HG03354 (cell line): ENCODE results near the gene TOMM22.

Experiments
- ATAC-seq: cut with Tn5 transposase; IDR thresholded peaks from one replicate; pipeline ENCODE4 v1.9.1; 2021; ENCODE audit warnings: mild to moderate bottlenecking; ENCODE audit not compliant: unreplicated experiment, poor library complexity, severe bottlenecking

Gene TOMM22

DNA sequence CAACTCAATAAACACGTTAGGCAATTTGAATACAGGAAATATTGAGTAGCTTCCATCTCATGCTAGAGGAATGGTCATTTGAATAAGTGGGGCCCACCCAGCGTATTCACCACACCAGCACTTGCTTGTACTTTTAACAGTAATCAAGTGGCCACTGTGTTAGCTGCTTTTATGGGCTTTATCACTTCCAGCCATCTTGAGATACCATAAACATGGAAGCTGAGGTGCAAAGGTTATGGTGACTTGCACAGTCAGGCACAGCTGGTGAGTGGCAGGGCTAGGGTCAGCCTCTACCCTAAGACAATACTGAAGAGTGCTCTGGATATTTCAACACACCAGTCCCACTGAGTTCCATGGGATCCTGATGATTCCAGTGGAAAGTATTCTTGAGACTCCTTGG, 12.3 kb downstream of the TOMM22 start:
- ATAC-seq, result no peak

GRCh38 chr22:38694940-38695339, 13.2 kb downstream of the TOMM22 start:
- ATAC-seq, result no peak

GRCh38 chr22:38696606-38697424, 15.1 kb downstream of the TOMM22 start:
- no peak for ATAC-seq

DNA sequence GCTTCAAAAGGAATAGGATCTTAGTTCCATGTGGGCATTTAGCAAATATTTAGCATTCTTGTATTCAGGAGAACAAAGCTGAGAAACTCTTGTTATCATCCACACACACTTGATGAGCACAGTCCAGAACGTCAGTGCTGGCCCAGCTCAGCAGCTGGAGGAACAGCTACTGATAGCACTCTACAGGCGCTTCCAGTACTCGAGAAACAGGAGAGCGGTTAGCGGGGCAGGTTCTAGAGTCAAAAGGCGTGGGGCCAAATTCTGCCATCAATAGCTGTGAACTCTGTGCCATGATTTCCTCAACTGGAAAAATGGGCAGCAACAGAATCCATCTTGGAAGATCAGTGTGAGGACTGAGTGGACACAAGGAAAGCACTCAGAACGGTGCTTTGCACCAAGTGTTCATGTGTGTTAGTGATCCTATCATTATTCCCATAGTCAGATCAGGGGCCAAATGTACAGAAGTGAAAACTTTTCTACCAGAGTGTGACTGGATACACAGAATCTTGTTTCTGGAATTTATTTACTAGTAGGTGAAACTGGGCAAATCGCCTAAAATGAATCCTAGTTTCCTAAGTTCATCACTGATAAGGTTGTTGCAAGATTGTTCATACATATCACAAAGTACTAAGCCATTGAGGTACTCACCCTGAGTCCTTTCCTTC, 15.8 kb downstream of the TOMM22 start:
- ATAC-seq, result no peak

DNA sequence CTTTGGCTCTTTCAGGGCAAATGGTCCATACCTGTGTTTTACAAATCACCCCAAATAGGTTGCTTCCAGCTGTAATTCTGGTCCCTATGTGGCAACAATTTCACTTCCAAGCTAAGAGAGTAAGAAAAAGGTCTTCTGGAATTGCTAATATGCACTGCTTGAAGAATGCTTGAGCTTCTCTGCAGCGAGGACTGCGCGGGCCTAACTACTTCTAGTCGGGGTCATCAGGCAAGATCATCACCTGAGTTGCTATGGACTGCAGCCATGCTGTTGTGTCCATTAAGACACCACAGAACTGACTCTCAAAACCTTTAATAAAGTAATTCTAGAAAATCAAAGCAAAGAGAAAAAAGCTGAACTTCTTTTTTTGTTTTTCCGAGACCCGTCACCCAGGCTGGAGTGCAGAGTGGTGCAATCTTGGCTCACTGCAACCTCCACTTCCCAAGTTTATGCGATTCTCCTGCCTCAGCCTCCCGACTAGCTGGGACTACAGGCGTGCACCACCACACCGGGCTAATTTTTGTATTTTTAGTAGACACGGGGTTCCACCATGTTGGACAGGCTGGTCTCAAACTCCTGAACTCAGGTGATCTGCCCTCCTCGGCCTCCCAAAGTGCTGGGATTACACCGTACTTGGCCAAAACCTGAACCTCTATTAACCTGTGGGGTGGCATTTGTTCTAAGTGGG, 16.8 kb downstream of the TOMM22 start:
- ATAC-seq, result no peak

DNA sequence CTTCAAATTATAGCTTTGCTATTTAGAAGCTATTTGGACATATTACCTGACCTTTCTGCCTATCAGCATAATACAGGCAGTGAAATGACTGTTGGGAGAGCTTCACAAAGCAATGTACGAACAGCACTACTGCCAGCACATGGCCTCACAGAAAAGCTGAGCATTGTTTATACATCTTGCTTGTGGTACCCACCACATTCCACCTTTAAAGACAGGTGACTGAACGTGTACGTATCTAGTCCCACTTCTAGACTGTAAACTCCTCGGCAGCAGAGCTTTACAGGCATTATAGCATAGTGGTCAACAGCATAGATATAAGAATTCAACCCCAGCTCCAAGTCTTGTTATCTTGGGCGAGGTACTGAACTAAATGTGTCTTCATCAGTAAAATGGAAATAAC, 17.4 kb downstream of the TOMM22 start:
- ATAC-seq, result no peak

DNA sequence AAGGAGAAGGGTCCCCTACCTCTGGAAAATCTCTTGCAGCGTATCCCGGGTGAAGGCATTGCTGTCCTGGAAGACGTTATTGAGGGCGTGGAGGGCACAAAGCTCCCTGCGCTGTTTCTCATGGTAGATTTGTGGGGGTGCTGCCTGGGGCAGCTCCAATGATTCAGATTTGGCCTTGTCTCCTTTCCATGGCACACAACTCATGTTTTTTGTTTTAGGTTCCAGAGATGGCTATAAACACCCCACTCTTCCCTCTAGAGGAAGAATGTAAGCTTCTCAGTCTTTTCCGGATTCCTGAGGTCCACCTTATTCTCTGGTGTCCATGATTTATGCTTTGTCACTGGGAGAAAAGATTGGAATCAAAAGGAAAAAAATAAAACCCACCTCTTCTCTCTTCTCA, 18.0 kb downstream of the TOMM22 start:
- no peak for ATAC-seq

GRCh38 chr22:38700270-38700788, 18.6 kb downstream of the TOMM22 start:
- peak; percentile 28 for ATAC-seq

DNA sequence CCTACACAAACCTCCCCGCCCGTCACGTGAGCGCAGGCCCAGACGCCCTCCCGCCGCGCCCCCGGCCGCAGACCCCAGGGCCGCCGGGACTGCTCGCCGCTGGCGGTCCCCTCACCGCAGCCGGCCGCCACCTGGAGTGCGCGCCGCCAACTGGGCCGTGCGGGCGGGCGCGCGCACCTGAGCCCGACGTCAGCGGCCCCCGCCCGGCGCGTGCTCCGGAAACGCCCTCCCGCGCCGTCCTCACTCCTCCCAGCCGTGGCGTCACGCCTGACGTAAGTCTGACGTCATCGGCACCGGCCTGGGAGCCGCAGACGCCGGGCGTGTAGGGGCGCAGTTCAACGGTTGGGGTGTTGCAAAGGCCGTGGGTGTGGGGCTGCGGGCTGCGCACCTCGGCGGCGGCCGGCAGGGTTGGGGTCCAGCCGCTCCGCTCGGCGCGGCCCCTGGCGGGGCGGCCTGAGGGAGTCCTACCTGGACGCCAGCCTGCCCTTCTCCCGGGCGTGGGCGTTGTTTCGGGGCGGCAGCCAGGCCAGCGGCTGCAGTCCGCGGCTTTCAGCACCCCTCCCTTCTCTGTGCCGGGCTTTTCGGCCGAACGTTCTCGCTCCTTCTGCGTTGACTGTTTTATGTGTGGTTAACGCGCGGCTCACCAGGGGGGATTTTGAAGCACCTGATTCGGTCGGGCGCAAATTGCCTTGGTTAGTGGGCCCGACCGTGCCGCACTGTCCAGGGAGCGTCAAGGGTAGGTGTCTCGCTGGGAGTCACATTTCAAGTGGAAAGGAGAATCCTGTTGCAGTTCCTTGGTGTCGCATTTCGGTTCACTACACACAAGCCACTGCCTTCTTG, 19.3 kb downstream of the TOMM22 start, which contains the start of gene JOSD1:
TSS of gene JOSD1 (minus strand) at position 155 of the 840 bp plus-strand sequence. CDS start 956 bp downstream, outside the sequence.
- peak; percentile 41 for ATAC-seq

DNA sequence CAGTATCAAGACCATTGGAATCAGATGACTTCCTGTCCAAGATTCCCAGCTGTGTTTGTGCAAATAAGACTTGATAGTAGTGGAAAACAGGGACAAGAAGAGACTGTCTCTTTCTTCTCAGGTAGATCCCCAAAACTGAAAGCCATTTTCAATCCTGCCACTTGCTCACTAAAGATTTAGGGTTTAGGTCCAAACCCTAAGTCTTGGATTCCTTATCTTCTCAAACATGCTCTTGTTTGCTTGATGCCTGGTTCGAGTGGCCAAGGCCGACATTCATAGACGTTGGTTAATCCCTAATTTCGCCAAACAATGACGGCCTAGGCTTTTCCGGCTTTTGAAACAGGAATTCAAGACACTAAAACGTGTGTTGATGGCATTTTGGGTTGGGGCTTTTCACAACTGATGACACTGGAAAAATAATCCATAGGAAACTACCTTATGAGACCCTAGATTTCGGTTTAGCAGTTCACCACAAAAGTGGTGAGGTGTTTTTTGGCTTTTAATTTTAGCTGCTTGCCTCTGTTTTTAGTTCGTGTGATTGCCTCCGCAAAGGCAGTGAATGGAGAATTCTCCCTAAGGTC, 23.0 kb downstream of the TOMM22 start:
- no peak for ATAC-seq

GRCh38 chr22:38705235-38706100, 23.7 kb downstream of the TOMM22 start, which contains the start of gene GTPBP1:
Gene GTPBP1 (plus strand): TSS chr22:38705944. CDS start chr22:38705956, 12 bp downstream.
- peak; percentile 76 for ATAC-seq

DNA sequence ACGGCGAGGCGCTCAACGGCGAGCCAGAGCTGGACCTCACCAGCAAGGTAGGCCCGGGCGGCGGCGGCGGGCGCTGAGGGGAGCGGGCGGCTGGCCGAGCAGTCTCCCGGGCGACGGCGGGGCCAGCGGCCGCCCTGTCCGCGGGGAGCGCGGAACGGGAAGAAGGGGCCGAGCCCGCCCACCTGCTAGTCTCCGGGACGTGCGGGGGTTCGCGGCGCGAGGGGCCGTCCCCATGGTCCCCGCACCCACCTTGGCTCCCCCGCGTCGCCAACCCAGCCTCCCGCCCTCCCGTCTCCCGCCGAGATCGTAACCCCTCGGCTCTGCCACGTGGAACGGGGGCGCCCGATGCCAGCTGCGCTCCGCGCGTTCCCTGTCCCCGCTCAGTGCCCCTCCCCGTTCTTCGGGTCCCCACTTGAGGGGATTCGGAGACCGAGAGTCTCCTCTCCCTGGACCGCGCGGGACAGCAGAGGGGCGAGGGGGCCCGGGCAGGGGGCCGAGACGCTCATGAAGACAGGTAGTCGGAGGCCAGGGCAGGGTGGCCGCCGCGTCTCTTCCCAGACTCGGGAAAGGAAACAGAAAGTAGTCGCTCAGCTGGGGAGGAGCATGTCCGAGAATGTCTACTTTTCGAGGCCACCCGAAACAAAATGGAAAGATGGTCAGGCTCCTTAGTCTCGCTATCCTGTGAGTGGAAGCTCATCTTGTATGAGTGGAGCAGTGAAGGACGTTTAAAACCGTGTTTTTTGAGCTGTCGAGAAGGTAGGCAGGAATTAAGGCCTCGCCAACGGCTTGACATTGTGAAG, 24.5 kb downstream of the TOMM22 start:
- ATAC-seq, result no peak

- ATAC-seq, result no peak
Measured at GRCh38 chr22:38706901-38707195, 25.1 kb downstream of the TOMM22 start.

GRCh38 chr22:38707346-38707745, 25.6 kb downstream of the TOMM22 start:
- no peak for ATAC-seq

DNA sequence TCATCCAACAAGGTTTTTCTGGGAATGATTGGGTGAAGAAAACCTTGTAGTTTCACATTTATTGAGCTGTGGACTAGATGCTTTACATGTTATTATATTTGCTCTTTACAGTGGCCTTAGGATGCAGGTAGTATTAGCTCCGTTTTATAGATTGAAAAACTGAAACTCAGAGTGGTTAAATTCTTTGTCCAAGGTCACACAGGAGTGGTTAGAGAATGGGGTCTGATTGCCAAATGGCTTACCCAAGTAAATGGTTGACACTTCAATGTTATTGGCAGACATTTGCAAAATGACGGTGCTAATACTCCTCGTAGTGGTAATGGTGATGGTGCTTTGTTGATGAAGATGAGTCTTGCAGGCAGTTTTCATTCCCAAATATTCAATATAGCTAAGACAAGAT, 26.2 kb downstream of the TOMM22 start:
- ATAC-seq, result no peak

DNA sequence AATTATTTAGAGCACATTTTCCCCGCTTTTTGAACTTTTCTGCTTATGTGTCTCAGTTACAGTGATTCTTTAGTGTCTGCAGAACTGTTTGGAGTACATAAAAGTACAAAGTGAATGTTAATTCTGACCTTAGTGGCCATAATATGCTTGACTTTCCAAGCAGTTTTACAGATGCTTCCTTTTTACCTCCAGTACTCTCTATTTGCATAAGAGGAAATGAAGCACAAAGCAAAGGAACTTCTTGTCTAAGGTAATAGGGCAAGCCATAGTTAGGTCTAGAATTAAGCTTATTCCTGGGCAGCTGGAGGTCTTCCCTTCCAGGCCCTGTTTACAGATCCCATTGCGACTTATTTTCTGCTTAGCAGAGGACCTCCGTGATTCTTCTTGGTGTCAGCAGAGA, 27.5 kb downstream of the TOMM22 start:
- no peak for ATAC-seq

DNA sequence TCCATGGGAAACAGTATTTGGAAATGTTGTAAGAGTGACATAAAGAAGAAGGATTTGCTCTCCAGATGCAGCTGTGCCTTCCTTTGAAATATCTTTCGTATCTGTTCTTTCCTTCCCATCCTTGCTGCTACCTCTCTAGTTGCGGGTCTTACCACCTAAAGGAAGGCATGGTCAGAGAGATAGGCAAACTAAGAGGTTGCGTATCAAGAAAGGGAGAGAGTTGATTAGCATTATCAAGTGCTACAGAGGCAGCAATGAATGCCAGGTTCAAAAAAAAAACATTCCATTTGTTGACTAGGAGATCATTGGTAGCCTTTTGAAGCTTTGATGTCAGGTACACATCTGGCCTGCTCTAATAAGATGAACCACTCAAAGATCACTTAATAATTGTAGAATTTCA, 28.6 kb downstream of the TOMM22 start:
- ATAC-seq, result no peak

GRCh38 chr22:38710866-38711265, 29.1 kb downstream of the TOMM22 start:
- no peak for ATAC-seq
